Measurements from ENCODE around the gene KCTD1. TPM values are rescaled to one million over a fixed set of nuclear protein-coding genes. Genes with fewer than 3 reads are reported as not detected.

KCTD1 gene
- total RNA-seq, 2 experiments from 2014 or later = 10.1 to 10.3 TPM

DNA sequence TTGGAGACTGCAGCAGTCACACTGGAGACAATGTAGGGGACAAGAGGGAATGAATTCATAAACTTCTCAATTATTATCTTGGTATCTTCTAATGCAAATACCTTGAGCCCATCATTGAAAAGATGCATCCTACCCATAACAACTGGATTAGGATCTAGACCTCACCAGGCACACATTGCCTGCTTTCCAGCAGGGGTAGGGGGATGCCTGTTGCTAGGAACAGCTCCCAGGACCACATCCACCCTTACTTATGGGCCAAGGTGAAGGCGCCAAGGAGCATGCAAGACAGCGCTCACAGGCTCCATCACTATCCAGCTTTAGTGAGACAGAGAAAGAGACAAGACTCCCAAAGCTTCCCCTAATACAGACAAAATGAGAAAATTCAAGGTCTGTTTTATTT, 24.4 kb downstream of the KCTD1 start:
- DNase-seq (ENCODE audit: low spot score) = no peak
- no peaks in the 10 kb centered on the region for H3K9me2 ChIP-seq (ENCODE audit: insufficient read depth, low read length)
- H2AFZ ChIP-seq (ENCODE audit: low read length) = no peak overlapping the region
- no peaks in the 10 kb centered on the region for H4K20me1 ChIP-seq (ENCODE audit: insufficient read depth, low read length)
- H3K9me3 ChIP-seq (ENCODE audit: low read length) = no peaks in the 10 kb centered on the region
- POLR2A ChIA-PET = interaction anchor here (0.6 to 0.9 kb wide), 3 partner anchors 10 to 215 kb away, joined by 3 to 5 read pairs (median 3); no protein-coding TSS in a partner anchor
- no peak overlapping the region for H3K4me3 ChIP-seq (ENCODE audit: low read depth, low read length, poor library complexity, severe bottlenecking)
- no TSS peak for BruUV-seq (replicated peaks)
- H3K36me3 ChIP-seq (ENCODE audit: insufficient read depth, low read length) = no peaks in the 10 kb centered on the region
- CTCF ChIA-PET (ENCODE audit: unreplicated experiment) = no interaction called here
- no peak overlapping the region for H3K27ac ChIP-seq (ENCODE audit: low read depth, low read length, poor library complexity, severe bottlenecking)
- H3K4me2 ChIP-seq (ENCODE audit: low read length) = no peak overlapping the region
- intact Hi-C loops (cut with micrococcal nuclease; ENCODE audit: unreplicated experiment) = no loop called here
- no peaks in the 10 kb centered on the region for H3K79me2 ChIP-seq (ENCODE audit: insufficient read depth, low read depth, low read length)
- no peaks in the 10 kb centered on the region for H3K4me1 ChIP-seq (ENCODE audit: insufficient read depth, low read length, poor library complexity, severe bottlenecking)
- TF ChIP-seq CTCF (conservative IDR thresholded peaks at IDR 0.05; ENCODE audit: low read length) = no peak
- TF ChIP-seq EZH2phosphoT487 (IDR thresholded peaks at IDR 0.05; ENCODE audit: borderline replicate concordance, low read depth, low read length) = no peak

GRCh38 chr18:26521617-26522016, 26.7 kb downstream of the KCTD1 start:
- no peak for DNase-seq (ENCODE audit: low spot score)
- Histone ChIP-seq H3K9me2 (ENCODE audit: insufficient read depth, low read length) (no peaks in the 10 kb centered on the region), H3K4me3 (ENCODE audit: low read depth, low read length, poor library complexity, severe bottlenecking) (no peak overlapping the region), H3K79me2 (ENCODE audit: insufficient read depth, low read depth, low read length) (no peaks in the 10 kb centered on the region), H2AFZ (ENCODE audit: low read length) (no peak overlapping the region), H3K9me3 (ENCODE audit: low read length) (no peaks in the 10 kb centered on the region), H4K20me1 (ENCODE audit: insufficient read depth, low read length) (no peaks in the 10 kb centered on the region), H3K36me3 (ENCODE audit: insufficient read depth, low read length) (no peaks in the 10 kb centered on the region), H3K4me2 (ENCODE audit: low read length) (no peak overlapping the region), H3K27ac (ENCODE audit: low read depth, low read length, poor library complexity, severe bottlenecking) (no peak overlapping the region), H3K4me1 (ENCODE audit: insufficient read depth, low read length, poor library complexity, severe bottlenecking) (no peaks in the 10 kb centered on the region)
- TF ChIP-seq CTCF (conservative IDR thresholded peaks at IDR 0.05; ENCODE audit: low read length) = no peak
- TF ChIP-seq EZH2phosphoT487 (IDR thresholded peaks at IDR 0.05; ENCODE audit: borderline replicate concordance, low read depth, low read length) = no peak
- POLR2A ChIA-PET = interaction anchor here (0.7 to 1.1 kb wide), 3 partner anchors 20 to 112 kb away, joined by 3 to 4 read pairs (median 3); no protein-coding TSS in a partner anchor
- no TSS peak for BruUV-seq (replicated peaks)
- CTCF ChIA-PET (ENCODE audit: unreplicated experiment) = interaction anchor here (1.1 kb wide), 1 partner anchor 10 kb away, joined by 3 read pairs; no protein-coding TSS in a partner anchor
- intact Hi-C loops (cut with micrococcal nuclease; ENCODE audit: unreplicated experiment) = no loop called here

DNA sequence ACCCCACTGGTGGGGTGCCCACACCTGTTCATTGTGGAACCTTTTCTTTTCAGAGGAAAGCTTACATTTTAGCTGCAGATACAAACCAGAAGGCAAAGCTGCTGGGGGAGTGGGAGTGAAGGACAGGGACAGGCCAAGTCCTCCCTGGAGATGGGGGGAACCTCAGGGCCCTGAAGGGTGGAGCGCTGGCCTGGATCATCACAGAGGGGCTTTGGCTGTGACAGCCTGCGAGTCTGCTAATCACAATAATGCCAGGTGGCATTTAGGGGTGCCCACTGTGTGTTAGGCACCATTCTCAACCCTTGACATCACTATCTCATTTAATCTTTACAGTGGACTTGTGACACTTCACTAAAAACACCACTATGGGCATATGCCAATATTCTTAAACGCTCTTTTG, 27.4 kb downstream of the KCTD1 start:
- intact Hi-C loops (cut with micrococcal nuclease; ENCODE audit: unreplicated experiment) = no loop called here

More for the DNA sequence above, 27.4 kb downstream of the KCTD1 start:
- TF ChIP-seq CTCF (conservative IDR thresholded peaks at IDR 0.05; ENCODE audit: low read length) (no peak), EZH2phosphoT487 (IDR thresholded peaks at IDR 0.05; ENCODE audit: borderline replicate concordance, low read depth, low read length) (no peak)
- ChIA-PET CTCF (ENCODE audit: unreplicated experiment) (no interaction called here), POLR2A (interaction anchor here (0.7 kb wide), 1 partner anchor 21 kb away, joined by 4 read pairs; no protein-coding TSS in a partner anchor)
- no peak overlapping the region for H2AFZ ChIP-seq (ENCODE audit: low read length)
- no peak overlapping the region for H3K27ac ChIP-seq (ENCODE audit: low read depth, low read length, poor library complexity, severe bottlenecking)
- H3K9me3 ChIP-seq (ENCODE audit: low read length) = no peaks in the 10 kb centered on the region
- no peaks in the 10 kb centered on the region for H3K79me2 ChIP-seq (ENCODE audit: insufficient read depth, low read depth, low read length)
- no TSS peak for BruUV-seq (replicated peaks)
- no peaks in the 10 kb centered on the region for H4K20me1 ChIP-seq (ENCODE audit: insufficient read depth, low read length)
- no peaks in the 10 kb centered on the region for H3K36me3 ChIP-seq (ENCODE audit: insufficient read depth, low read length)
- DNase-seq (ENCODE audit: low spot score) = no peak
- no peak overlapping the region for H3K4me2 ChIP-seq (ENCODE audit: low read length)
- no peak overlapping the region for H3K4me3 ChIP-seq (ENCODE audit: low read depth, low read length, poor library complexity, severe bottlenecking)
- no peaks in the 10 kb centered on the region for H3K9me2 ChIP-seq (ENCODE audit: insufficient read depth, low read length)
- no peaks in the 10 kb centered on the region for H3K4me1 ChIP-seq (ENCODE audit: insufficient read depth, low read length, poor library complexity, severe bottlenecking)

All from OCI-LY7 (cell line).